MG63 (cell line): ENCODE results near the gene CHD9. TPM values are rescaled to one million over a fixed set of nuclear protein-coding genes. Genes with fewer than 3 reads are reported as not detected.
"Not testable (repeated sequence)": the region's sequence is repeated elsewhere in the genome, so short reads cannot be mapped to it uniquely, and the experiment has no call there.

Experiments
- DNase-seq: peaks from one replicate; pipeline ENCODE4 v3.0.0-alpha.2; 2020
- H3K27me3 ChIP-seq: fragments of 250-450 bp; sonication (Bioruptor Pico); 2 replicates; pipeline ENCODE4 v1.5.1; 2020; ENCODE audit warnings: mild to moderate bottlenecking, moderate library complexity
- H3K36me3 ChIP-seq: fragments of 250-450 bp; sonication (Bioruptor Pico); 2 replicates; pipeline ENCODE4 v1.5.1; 2020; ENCODE audit warnings: mild to moderate bottlenecking, moderate library complexity
- H3K4me3 ChIP-seq: fragments of 250-450 bp; sonication (Bioruptor Pico); 2 replicates; pipeline ENCODE4 v1.5.1; 2020; ENCODE audit warnings: mild to moderate bottlenecking, moderate library complexity
- H3K9me3 ChIP-seq: fragments of 250-450 bp; sonication (Bioruptor Pico); 2 replicates; pipeline ENCODE4 v1.5.1; 2020; ENCODE audit warnings: mild to moderate bottlenecking, moderate library complexity
- total RNA-seq: library from RNA; depleted of rRNA; stranded (reverse); fragments of >200 nt; shearing (Covaris generic); gene quantifications from 2 replicates; pipeline ENCODE4 v1.2.3, GENCODE V29; 2014; ENCODE audit warnings: low replicate concordance

The CHD9 gene
- total RNA-seq, 1 experiment from 2014 or later, result 51.1 TPM

DNA sequence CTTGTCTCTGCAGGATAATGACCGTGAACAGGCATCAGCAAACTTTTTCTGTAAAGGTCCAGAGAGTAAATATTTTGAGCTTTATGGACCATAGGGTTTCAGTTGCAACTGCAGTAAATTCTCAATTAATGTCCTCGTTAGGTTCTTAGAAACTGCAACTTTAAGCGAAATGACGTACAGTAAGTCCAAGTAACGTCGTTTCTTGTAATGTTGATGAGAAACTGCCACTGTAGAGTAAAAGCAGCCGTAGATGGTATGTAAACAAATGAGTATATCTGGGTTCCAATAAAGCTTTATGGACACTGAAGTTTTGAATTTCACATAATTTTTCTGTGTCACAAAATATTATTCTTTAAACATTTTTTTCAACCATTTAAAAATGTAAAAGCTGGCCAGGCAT is 4.9 kb downstream of the CHD9 start:
- Histone ChIP-seq H3K36me3 (peaks cover 15% of the 10 kb centered on the region), H3K4me3 (no peak overlapping the region), H3K27me3 (no peaks in the 10 kb centered on the region), H3K9me3 (no peaks in the 10 kb centered on the region)
- no peak for DNase-seq

DNA sequence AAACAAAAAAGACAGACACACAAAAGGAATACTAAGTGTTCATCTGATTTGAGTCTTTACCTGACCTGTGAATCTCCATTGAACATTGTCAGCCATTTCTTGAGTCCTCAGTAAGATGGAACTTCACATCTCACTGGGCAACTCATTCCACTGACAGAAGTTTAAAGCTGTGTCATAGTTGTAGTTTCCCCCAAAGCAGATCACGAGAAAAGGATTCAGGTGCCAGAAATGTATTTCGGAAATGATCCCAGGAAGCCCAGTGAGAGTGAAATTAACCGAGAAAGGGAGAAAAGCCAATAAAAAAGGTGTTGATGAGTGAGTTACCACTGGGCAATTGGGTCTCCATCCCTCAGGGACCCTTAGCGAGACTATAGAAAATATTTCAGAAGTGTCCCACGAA is 6.5 kb downstream of the CHD9 start:
- H3K27me3 ChIP-seq, result no peaks in the 10 kb centered on the region
- H3K4me3 ChIP-seq, result no peak overlapping the region
- no peak for DNase-seq
- peaks cover 20% of the 10 kb centered on the region for H3K36me3 ChIP-seq
- no peaks in the 10 kb centered on the region for H3K9me3 ChIP-seq

DNA sequence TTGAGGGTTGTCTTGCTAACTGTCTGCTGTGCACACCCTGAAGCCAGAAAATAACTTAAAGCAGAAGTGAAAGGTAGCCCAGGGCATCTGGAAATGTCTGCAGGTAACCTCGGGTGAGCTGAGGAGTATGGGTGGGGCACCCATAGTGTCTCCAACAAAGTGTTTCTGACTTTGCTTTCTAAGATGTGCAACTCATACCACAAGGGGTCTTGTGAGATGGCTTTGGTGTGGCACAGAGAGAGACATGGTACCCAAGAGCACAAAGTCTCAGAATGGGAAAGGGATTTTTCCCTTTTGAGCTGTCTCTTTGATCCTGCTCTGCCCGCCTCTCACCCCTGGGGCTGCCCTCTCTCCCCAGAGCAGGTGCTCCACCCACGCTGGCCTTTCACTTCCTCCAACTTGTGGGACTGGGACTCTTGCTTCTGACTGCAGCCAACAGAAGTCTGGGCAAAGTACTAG is 6.9 kb downstream of the CHD9 start:
- Histone ChIP-seq H3K9me3 (no peaks in the 10 kb centered on the region), H3K27me3 (no peaks in the 10 kb centered on the region), H3K4me3 (no peak overlapping the region), H3K36me3 (peaks cover 25% of the 10 kb centered on the region)
- no peak for DNase-seq

DNA sequence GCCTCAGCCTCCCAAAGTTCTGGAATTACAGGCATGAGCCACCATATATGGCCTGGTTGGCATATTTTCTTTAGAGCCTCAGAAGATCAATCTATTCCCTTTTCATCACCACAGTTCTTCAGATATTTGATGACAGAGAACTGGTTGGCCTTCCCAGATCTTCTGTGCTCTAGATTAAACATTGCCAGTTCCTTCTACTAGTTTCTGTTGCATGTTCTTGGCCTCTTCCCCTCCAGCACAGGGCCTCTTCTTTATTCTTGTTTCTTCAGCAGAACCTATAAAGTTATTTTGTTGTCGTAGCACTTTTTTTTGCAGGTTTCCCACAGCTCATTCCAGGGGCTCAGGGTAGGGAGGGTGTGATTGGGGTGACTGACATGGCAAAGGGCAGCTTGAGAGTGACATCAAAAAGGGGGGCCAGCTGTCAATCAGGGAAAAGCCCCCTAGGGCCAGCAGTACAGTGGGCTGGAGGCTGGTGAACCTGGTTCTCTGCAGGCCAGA is 9.3 kb downstream of the CHD9 start:
- Histone ChIP-seq H3K9me3 (no peaks in the 10 kb centered on the region), H3K27me3 (no peaks in the 10 kb centered on the region), H3K4me3 (no peak overlapping the region), H3K36me3 (peaks cover 36% of the 10 kb centered on the region)
- DNase-seq, result no peak

DNA sequence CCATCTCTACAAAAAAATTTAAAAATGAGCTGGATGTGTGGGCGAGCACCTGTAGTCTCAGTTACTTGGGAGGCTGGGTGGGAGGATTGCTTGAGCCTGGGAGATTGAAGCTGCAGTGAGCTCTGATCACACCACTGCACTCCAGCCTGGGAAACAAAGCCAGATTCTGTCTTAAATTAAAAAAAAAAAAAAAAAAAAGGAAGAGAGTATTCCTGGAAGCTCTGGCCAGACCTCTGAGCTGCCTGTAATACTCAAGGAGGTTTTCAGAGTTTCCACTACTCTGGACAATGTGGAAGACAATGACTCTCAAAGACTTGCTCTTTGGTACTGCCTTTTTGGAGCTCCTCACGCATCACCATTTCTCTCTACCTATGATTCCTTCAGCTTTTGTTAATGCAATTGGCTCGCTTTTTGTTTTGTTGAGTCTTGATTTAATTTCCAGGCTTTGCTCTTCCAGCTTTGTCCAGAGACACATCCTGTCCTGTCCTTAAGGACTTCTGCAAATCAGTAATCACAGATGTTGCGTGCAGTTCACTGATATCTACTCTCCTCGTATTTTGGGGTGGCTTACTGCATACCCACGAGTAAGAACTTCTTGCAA is 10.8 kb downstream of the CHD9 start:
- no peaks in the 10 kb centered on the region for H3K27me3 ChIP-seq
- H3K4me3 ChIP-seq, result no peak overlapping the region
- no peak for DNase-seq
- no peaks in the 10 kb centered on the region for H3K9me3 ChIP-seq
- H3K36me3 ChIP-seq, result peaks cover 40% of the 10 kb centered on the region

DNA sequence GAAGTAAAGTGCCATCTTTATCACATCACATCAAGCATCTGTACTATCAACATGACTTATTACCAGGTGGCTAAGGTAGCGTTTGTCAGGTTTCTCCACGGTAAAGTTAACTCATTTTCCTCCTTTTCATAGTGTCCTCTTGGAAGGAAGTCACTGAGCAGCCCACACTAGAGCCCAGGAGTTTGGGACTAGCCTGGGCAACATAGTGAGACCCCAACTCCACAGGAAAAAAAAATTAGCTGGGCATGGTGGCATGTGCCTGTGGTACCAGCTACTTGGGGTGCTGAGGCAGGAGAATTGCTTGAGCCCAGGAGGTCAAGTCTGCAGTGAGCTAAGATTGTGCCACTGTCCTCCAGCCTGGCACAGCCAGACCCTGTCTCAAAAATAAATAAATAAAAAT is 12.9 kb downstream of the CHD9 start:
- H3K36me3 ChIP-seq, result peaks cover 44% of the 10 kb centered on the region
- no peak overlapping the region for H3K4me3 ChIP-seq
- H3K27me3 ChIP-seq, result no peaks in the 10 kb centered on the region
- H3K9me3 ChIP-seq, result no peaks in the 10 kb centered on the region; the same call in 1 of the 2 replicates
- no peak for DNase-seq

DNA sequence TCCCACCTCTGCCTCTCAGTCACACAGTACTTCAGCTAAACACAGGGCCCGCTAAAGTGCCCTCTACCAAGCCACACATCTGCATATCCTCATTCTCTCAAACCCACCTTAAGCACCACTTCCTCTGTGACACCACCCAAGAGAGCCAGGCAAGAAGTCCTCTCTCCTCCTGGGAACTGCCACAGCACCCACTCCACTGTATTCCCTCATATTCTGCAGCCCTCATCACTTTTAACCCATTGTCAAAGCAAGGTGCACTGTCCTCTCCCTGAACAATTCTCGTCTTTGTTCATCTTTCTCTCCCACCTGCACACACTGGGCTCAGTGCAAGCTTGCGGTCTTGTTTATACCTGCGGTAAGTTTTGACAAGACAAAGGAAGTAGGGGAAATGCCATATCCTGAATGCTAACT is 13.6 kb downstream of the CHD9 start:
- Histone ChIP-seq H3K27me3 (no peaks in the 10 kb centered on the region), H3K4me3 (no peak overlapping the region), H3K36me3 (peaks cover 50% of the 10 kb centered on the region), H3K9me3 (peaks cover 7% of the 10 kb centered on the region; the same call in 1 of the 2 replicates)
- DNase-seq, result no peak

DNA sequence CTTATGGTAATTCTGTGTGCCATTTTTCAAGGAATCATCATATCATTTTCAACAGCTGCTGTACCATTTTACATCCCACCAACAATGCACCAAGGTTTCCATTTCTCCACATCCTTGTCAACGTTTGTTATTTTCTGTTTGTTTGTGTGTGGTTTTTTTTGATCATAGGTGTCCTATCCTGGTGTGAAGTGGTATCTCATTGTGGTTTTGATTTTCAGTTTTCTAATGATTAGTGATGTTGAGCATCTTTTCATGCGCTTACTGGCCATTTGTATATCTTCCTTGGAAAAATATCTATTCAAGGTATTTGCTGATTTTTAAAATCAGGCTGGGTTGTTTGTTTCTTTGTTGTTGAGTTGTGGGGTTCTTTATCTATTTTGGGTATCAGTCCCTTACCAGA is 15.0 kb downstream of the CHD9 start:
- Histone ChIP-seq H3K9me3 (peaks cover 19% of the 10 kb centered on the region), H3K27me3 (no peaks in the 10 kb centered on the region), H3K36me3 (peaks cover 56% of the 10 kb centered on the region), H3K4me3 (no peak overlapping the region)
- no peak for DNase-seq

DNA sequence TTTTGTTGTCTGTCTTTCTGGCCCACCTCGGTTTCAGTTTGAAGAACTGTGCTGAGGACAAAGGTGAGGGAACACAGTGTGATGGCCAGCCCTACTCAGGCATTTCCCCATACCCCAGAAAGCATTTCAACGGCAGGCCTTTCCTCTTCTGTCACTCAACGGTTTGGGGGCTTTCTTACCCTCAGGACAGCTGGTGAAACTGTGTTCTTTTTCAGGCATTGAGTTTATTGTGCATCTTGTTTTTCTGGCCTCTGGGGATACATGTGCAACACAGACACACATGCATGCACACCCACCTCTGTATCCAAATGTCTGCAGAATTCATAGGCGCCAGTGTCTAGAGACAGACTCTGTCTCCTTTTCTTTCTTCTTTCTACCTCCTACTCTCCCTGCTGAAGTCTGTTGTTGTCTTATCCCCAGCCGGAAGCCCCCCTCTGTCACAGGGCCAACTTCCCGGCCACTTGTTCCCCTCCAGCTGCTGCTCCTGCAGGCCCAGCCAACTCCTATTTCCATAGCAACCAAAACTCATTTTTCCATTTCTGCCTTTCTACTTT is 17.0 kb downstream of the CHD9 start:
- Histone ChIP-seq H3K36me3 (peaks cover 52% of the 10 kb centered on the region), H3K9me3 (peaks cover 23% of the 10 kb centered on the region), H3K4me3 (no peak overlapping the region), H3K27me3 (no peaks in the 10 kb centered on the region)
- no peak for DNase-seq

DNA sequence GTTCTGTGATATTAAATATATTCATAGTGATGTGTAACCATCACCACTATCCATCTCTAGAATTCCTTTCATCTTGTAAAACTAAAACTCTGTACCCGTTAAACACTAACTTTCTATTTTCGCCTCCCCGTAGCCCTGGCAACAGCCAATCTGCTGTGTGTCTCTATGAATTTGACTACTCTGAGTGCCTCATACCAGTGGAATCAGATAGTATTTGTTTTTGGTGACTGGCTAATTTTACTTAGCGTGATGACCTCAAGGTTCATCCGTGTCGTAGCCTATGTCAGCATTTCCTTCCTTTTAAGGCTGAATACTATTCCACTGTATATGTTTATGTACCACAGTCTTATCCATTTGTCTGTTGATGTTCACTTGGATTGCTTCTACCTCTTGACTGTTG is 18.2 kb downstream of the CHD9 start:
- DNase-seq, result no peak
- H3K27me3 ChIP-seq, result no peaks in the 10 kb centered on the region
- H3K4me3 ChIP-seq, result no peak overlapping the region
- peaks cover 23% of the 10 kb centered on the region for H3K9me3 ChIP-seq
- peaks cover 49% of the 10 kb centered on the region for H3K36me3 ChIP-seq

DNA sequence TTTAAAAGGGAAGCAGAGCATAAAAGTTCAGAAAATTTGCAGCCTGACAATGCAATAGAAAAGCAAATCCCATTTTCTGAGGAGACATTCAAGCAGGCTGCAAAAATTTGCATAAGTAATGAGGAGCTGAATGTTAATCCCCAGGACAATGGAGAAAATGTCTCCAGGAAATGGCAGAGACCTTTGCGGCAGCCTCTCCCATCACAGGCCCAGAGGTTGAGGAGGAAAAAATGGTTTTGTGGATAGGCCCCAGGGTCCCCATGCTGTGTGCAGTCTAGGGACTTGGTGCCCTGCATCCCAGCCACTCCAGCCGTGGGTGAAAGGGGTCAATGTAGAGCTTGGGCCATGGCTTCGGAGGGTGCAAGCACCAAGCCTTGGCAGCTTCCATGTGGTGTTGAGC is 19.5 kb downstream of the CHD9 start:
- Histone ChIP-seq H3K9me3 (peaks cover 23% of the 10 kb centered on the region), H3K36me3 (peaks cover 43% of the 10 kb centered on the region)
- H3K27me3 ChIP-seq, DNase-seq, H3K4me3 ChIP-seq: not testable (repeated sequence)

DNA sequence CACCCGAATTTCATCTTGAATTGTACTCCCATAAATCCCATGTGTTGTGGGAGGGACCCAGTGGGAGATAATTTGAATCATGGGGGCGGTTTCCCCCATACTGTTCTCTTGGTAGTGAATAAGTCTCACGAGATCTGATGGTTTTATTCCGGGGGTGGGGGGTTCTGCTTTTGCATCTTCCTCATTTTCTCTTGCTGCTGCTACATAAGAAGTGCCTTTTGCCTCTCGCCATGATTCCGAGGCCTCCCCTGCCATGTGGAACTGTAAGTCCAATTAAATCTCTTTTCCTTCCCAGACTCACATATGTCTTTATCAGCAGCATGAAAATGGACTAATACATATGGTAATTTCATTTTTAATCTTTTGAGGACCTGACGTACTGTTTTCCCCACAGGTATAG is 20.7 kb downstream of the CHD9 start:
- DNase-seq, H3K27me3 ChIP-seq, H3K4me3 ChIP-seq: not testable (repeated sequence)
- H3K9me3 ChIP-seq, result peaks cover 23% of the 10 kb centered on the region
- peaks cover 37% of the 10 kb centered on the region for H3K36me3 ChIP-seq

DNA sequence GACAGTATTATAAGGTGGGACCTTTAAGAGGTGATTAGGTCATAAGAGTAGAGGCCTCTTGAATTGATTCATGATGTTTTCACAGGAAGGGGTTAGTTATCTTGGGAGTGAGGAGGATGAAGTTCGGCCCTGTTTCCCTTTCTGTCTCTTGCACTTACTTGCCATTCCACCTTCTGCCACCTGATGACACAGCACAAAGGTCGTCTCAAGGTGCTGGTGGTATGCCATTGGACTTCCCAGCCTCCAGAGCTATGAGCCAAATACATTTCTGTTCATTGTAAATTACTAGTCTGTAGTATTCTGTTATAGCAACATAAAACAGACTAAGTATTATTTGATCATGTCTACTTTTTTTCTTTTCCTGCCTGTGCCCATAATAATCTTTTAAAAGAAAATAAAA is 23.5 kb downstream of the CHD9 start:
- no peak overlapping the region for H3K4me3 ChIP-seq
- peaks cover 21% of the 10 kb centered on the region for H3K36me3 ChIP-seq
- DNase-seq, result no peak
- peaks cover 18% of the 10 kb centered on the region for H3K9me3 ChIP-seq
- H3K27me3 ChIP-seq, result no peaks in the 10 kb centered on the region

DNA sequence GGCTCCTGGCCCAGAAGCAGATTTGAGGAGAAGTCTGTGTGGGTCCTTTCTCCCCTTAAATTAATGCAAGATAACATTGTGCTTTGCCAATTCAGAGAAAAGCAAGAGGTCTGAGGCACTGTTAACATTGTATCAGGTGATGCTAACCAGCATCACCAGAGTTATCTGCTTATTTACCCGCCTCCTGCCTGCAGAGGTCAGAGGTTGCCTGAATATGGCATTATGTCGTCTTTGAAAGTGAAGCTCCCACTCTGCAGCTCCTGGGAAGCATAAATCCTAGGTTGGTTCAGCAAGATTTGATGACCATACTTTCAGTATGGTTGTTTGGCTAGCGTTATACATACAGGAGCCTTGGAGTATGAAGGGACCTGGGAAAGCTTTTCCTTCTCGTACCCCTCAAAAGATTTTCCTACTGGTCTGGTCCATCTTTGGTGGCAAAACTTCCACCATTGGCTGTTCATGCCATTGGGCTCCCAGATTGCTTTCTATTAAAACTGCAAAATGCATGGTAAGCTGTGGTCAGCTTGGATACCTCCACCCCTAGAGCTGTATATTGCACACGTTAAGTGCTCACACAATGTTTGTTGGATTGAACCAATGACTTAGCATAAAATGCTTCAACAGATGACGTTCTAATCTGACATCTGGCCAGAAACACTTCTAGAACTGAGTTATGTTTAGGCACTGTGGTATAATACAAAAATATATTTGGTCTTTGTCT is 24.1 kb downstream of the CHD9 start:
- Histone ChIP-seq H3K36me3 (peaks cover 18% of the 10 kb centered on the region), H3K27me3 (no peaks in the 10 kb centered on the region), H3K9me3 (peaks cover 12% of the 10 kb centered on the region), H3K4me3 (no peak overlapping the region)
- DNase-seq, result no peak

DNA sequence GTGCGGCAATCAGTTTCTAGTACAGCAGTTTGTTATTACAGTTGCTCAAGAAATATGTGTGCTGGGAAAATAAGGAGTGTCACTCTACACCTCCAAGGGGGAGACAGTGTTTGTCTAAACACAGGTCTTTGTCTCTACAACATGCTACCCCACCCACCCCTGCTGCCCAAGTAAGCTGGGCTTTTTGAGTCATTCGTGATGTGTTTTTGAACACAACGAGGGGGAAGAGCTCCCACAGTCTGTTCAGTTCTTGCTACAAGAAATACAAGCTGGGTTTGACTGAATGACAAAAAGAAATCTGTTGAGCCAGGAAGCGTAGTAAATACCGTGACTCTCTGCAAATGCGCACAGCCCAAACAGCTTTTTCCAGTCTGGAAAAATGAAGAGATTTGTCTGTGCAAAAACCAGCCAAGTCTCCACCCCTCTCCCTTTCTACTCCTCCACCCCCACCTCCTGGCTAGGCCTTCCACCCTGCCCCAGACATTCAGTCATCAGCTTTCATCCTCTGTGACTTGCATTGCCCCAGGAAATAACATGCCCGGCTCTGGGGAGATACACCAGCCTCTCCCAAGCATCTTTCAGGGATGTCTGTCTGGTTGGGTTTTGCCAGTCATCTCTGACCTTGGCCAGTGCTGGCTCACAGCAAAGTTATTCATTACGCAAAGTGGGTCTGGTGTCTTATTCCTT is 25.7 kb downstream of the CHD9 start:
- H3K36me3 ChIP-seq, result peaks cover 19% of the 10 kb centered on the region
- H3K9me3 ChIP-seq, result 0 out of 2 replicates have a peak, but pooled peaks cover 2% of the 10 kb centered on the region
- no peak overlapping the region for H3K4me3 ChIP-seq
- DNase-seq, result peak; percentile 90
- H3K27me3 ChIP-seq, result no peaks in the 10 kb centered on the region

DNA sequence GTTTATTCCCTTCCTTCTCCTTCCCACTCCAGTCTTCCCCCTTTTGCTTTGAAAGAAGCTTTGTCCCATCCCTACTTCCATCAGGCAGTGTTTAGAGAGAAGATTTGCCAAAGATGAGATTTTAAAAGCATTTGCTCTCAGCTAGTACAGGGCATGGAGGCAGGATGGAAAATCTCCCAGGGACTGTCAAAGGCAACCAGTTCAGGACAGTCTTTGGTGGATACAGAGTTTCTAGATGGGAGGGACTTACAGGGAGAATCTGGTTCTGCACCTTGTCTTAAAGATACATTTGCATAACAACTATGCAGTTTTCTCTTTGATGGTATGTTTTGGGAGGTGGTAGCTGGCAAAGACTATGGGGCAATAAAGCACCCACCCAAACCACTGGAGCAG is 26.2 kb downstream of the CHD9 start:
- Histone ChIP-seq H3K36me3 (peaks cover 15% of the 10 kb centered on the region), H3K4me3 (no peak overlapping the region), H3K9me3 (no peaks in the 10 kb centered on the region), H3K27me3 (no peaks in the 10 kb centered on the region)
- no peak for DNase-seq

DNA sequence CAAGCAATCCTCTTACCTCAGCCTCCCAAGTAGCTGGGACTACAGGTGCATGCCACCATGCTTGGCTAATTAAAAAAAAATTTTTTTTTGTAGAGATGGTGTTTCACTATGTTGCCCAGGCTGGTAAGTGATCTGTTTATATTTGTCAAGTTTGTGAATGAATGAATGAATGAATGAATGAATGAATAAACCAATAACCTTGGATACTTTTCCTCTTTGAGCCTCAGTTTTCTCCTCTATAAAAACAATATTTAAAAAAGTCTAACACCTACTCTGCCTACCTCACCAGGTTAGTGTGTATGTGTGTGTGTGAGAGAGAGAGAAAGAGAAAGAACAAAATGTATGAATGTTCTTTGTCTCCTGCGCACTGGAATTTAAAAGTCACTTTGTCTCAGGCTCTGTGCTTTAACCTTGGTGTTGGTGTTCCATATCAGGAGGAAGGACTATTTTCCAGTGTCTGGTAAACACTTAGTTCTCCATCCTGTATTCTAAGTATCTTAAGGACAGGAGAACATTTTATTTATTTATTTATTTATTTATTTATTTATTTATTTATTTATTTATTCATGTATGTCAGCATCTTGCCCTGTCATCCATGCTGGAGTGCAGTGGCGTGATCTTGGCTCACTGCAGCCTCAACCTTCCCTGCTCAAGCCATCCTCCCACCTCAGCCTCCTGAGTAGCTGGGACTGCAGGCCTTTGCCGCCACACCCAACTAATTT is 27.1 kb downstream of the CHD9 start:
- H3K9me3 ChIP-seq, result no peaks in the 10 kb centered on the region
- no peak overlapping the region for H3K4me3 ChIP-seq
- peaks cover 11% of the 10 kb centered on the region for H3K36me3 ChIP-seq
- DNase-seq, result no peak
- H3K27me3 ChIP-seq, result no peaks in the 10 kb centered on the region
